ENCODE measurements around the gene USB1. TPM values are rescaled to one million over a fixed set of nuclear protein-coding genes. Genes with fewer than 3 reads are reported as not detected.

Gene USB1
- total RNA-seq, 4 donors from 2014 or later, result 18.2 to 87.1 (median 27.6) TPM

- Histone ChIP-seq H3K36me3 (no peaks in the 10 kb centered on the region), H3K4me1 (no peaks in the 10 kb centered on the region), H3K27ac (no peak overlapping the region), H3K27me3 (no peaks in the 10 kb centered on the region), H3K4me3 (no peak overlapping the region), H3K9me3 (no peaks in the 10 kb centered on the region)
- WGBS, 2 donors (ENCODE audit: low coverage in 1 of 2), result 77% methylated on average over 4 of the region's 5 CpGs; no CpG with 5 or more reads in 1 of the 2 donors
- ATAC-seq, result no peak
- TF ChIP-seq POLR2AphosphoS5 (IDR thresholded peaks at IDR 0.05) (no peak), CTCF (IDR thresholded peaks at IDR 0.05) (no peak), POLR2A (IDR thresholded peaks at IDR 0.05) (no peak)
Measured at GRCh38 chr16:57962046-57962445, 39.2 kb upstream of the USB1 start.

DNA sequence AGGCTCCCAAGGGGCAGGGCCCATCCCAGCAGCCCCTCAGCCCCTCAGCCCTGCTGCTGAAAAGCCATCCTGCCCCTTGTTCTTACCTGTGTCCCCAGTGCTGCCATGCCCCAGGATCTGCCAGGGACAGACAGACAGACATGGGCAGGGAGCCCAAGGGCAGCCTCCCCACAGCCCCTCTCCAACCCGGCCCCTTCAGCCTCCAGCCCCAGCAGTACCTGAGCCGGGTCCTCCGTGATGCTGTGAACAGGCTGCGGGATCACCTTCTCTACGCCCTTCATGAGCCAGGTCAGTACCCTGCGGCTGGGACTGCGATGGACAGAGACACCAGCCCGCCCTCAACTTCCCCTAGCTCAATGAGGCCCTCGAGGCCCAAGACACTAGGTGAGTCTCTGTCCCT, 38.5 kb upstream of the USB1 start:
- H3K4me1 ChIP-seq, result no peaks in the 10 kb centered on the region
- ATAC-seq, result no peak
- no peak for TF ChIP-seq POLR2A (IDR thresholded peaks at IDR 0.05)
- no peak for TF ChIP-seq POLR2AphosphoS5 (IDR thresholded peaks at IDR 0.05)
- TF ChIP-seq CTCF (IDR thresholded peaks at IDR 0.05), result no peak
- no peak for TF ChIP-seq EP300 (IDR thresholded peaks at IDR 0.05)
- no peaks in the 10 kb centered on the region for H3K27me3 ChIP-seq
- H3K9me3 ChIP-seq, result no peaks in the 10 kb centered on the region
- 100% methylated on average over 1 of the region's 9 CpGs; no CpG with 5 or more reads in 1 of the 2 donors for WGBS, 2 donors (ENCODE audit: low coverage in 1 of 2)
- H3K4me3 ChIP-seq, result no peak overlapping the region
- H3K27ac ChIP-seq, result no peak overlapping the region
- H3K36me3 ChIP-seq, result no peaks in the 10 kb centered on the region

GRCh38 chr16:57964157-57964700, 37.0 kb upstream of the USB1 start:
- no peaks in the 10 kb centered on the region for H3K9me3 ChIP-seq
- no peaks in the 10 kb centered on the region for H3K4me1 ChIP-seq
- TF ChIP-seq POLR2AphosphoS5 (IDR thresholded peaks at IDR 0.05) (no peak), POLR2A (IDR thresholded peaks at IDR 0.05) (no peak), EP300 (IDR thresholded peaks at IDR 0.05) (no peak), CTCF (IDR thresholded peaks at IDR 0.05) (no peak)
- no peak overlapping the region for H3K27ac ChIP-seq
- ATAC-seq, result no peak
- H3K4me3 ChIP-seq, result no peak overlapping the region
- H3K27me3 ChIP-seq, result no peaks in the 10 kb centered on the region
- H3K36me3 ChIP-seq, result no peaks in the 10 kb centered on the region
- WGBS, 2 donors (ENCODE audit: low coverage in 1 of 2), result 70% methylated on average over 2 of the region's 10 CpGs; no CpG with 5 or more reads in 1 of the 2 donors

- no peaks in the 10 kb centered on the region for H3K4me1 ChIP-seq
- WGBS, 2 donors (ENCODE audit: low coverage in 1 of 2), result 34 to 50% methylated on average over 2 to 4 of the region's 4 CpGs
- H3K36me3 ChIP-seq, result no peaks in the 10 kb centered on the region
- no peaks in the 10 kb centered on the region for H3K9me3 ChIP-seq
- no peak overlapping the region for H3K4me3 ChIP-seq
- H3K27ac ChIP-seq, result no peak overlapping the region
- no peak for TF ChIP-seq POLR2AphosphoS5 (IDR thresholded peaks at IDR 0.05)
- no peak for TF ChIP-seq EP300 (IDR thresholded peaks at IDR 0.05)
- TF ChIP-seq CTCF (IDR thresholded peaks at IDR 0.05), result no peak
- TF ChIP-seq POLR2A (IDR thresholded peaks at IDR 0.05), result no peak
- H3K27me3 ChIP-seq, result no peaks in the 10 kb centered on the region
- ATAC-seq, result no peak
Measured at GRCh38 chr16:57966204-57966771, 34.9 kb upstream of the USB1 start.

GRCh38 chr16:57966986-57967385, 34.2 kb upstream of the USB1 start:
- H3K4me3 ChIP-seq, result no peak overlapping the region
- peaks cover under 1% of the 10 kb centered on the region for H3K27me3 ChIP-seq
- no peaks in the 10 kb centered on the region for H3K4me1 ChIP-seq
- TF ChIP-seq POLR2AphosphoS5 (IDR thresholded peaks at IDR 0.05) (no peak), POLR2A (IDR thresholded peaks at IDR 0.05) (no peak), EP300 (IDR thresholded peaks at IDR 0.05) (no peak), CTCF (IDR thresholded peaks at IDR 0.05) (no peak)
- H3K27ac ChIP-seq, result no peak overlapping the region
- WGBS, 2 donors (ENCODE audit: low coverage in 1 of 2), result 81% methylated on average over 9 of the region's 9 CpGs; no CpG with 5 or more reads in 1 of the 2 donors
- no peaks in the 10 kb centered on the region for H3K9me3 ChIP-seq
- no peak for ATAC-seq
- no peaks in the 10 kb centered on the region for H3K36me3 ChIP-seq

Measured in gastroesophageal sphincter (tissue), 4 donors.